ENCODE results near the gene UMOD.

UMOD gene

GRCh38 chr16:20396846-20397467 is 44.4 kb upstream of the UMOD start:
- CTCF ChIA-PET: interaction anchor here (0.6 kb wide), 1 partner anchor 357 kb away, joined by 4 read pairs; no protein-coding TSS in a partner anchor
- TF ChIP-seq CTCF (conservative IDR thresholded peaks at IDR 0.05; ENCODE audit: low read depth): no peak
- POLR2A ChIA-PET (ENCODE audit: low non-redundant PET): no interaction called here
- no peak overlapping the region for H3K27ac ChIP-seq
- no peak for DNase-seq (ENCODE audit: low spot score)

DNA sequence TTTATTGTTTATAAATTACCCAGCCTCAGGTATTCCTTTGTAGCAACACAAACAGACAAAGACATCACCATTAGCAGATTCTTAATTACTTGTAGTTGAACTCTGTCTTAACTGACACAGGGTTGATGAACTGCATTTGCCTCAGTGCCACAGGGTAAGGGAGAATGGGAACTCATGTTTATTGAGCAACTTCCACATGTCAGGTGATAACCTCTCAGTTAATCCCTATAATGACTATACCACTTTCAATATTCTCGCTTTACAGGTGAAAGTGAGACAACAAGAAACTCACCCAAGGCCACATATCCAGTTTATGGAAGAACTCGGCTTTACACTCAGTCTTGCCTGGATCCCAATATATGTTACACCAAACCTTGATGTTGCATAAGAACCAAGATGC is 43.4 kb upstream of the UMOD start:
- TF ChIP-seq CTCF (conservative IDR thresholded peaks at IDR 0.05; ENCODE audit: low read depth): no peak
- no peak overlapping the region for H3K27ac ChIP-seq
- POLR2A ChIA-PET (ENCODE audit: low non-redundant PET): no interaction called here
- DNase-seq (ENCODE audit: low spot score): no peak
- CTCF ChIA-PET: interaction anchor here (0.9 kb wide), 1 partner anchor 19 kb away, joined by 3 read pairs; no protein-coding TSS in a partner anchor

- TF ChIP-seq CTCF (conservative IDR thresholded peaks at IDR 0.05; ENCODE audit: low read depth): no peak
- no peak for DNase-seq (ENCODE audit: low spot score)
- H3K27ac ChIP-seq: no peak overlapping the region
- CTCF ChIA-PET: interaction anchor here (0.9 to 1.6 kb wide), 2 partner anchors 9 to 93 kb away, joined by 3 to 8 read pairs; no protein-coding TSS in a partner anchor
- POLR2A ChIA-PET (ENCODE audit: low non-redundant PET): no interaction called here
These were observed 41.5 kb upstream of the UMOD start for GRCh38 chr16:20393801-20394577.

- ChIA-PET CTCF (no interaction called here), POLR2A (ENCODE audit: low non-redundant PET) (no interaction called here)
- no peak for DNase-seq (ENCODE audit: low spot score)
- TF ChIP-seq CTCF (conservative IDR thresholded peaks at IDR 0.05; ENCODE audit: low read depth): no peak
- no peak overlapping the region for H3K27ac ChIP-seq
These were observed 38.5 kb upstream of the UMOD start for GRCh38 chr16:20391045-20391444.

DNA sequence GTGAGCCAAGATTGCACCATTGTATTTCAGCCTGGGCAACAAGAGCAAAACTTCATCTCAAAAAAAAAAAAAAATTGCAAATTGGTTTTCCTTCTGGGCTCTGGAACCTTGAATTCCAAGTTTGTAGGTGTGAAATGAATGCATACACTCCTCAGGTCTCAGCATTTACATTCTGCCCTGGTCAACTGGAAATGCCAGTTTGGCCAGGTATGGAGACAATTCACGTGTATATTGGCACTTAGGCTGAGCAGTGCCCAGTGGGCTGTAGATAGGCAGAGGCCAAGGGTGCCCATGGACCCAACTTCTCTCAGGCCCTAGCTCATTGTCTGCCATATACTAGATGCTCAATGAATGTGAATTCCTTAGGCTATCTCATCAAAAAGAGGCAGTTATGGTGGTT is 36.3 kb upstream of the UMOD start:
- DNase-seq (ENCODE audit: low spot score): no peak
- no peak for TF ChIP-seq CTCF (conservative IDR thresholded peaks at IDR 0.05; ENCODE audit: low read depth)
- POLR2A ChIA-PET (ENCODE audit: low non-redundant PET): no interaction called here
- no peak overlapping the region for H3K27ac ChIP-seq
- CTCF ChIA-PET: interaction anchor here (1.2 kb wide), 1 partner anchor 482 kb away, joined by 5 read pairs; no protein-coding TSS in a partner anchor

- DNase-seq (ENCODE audit: low spot score): no peak
- no peak overlapping the region for H3K27ac ChIP-seq
- ChIA-PET POLR2A (ENCODE audit: low non-redundant PET) (no interaction called here), CTCF (no interaction called here)
- TF ChIP-seq CTCF (conservative IDR thresholded peaks at IDR 0.05; ENCODE audit: low read depth): no peak
These were observed 35.5 kb upstream of the UMOD start for GRCh38 chr16:20387978-20388377.
